PFSK-1 (cell line): ENCODE measurements around the gene FOSL1.

Experiments used
- REST ChIP-seq, 2 experiments: IDR thresholded peaks; 2 replicates each; pipeline versions ENCODE4 v1.6.1 to v1.8.0; 2011 to 2012; ENCODE audit warnings: low read depth in 2 of 2, low read length in 2 of 2, control low read depth in 1 of 2, inconsistent platforms in 1 of 2, mild to moderate bottlenecking in 1 of 2, moderate library complexity in 1 of 2; ENCODE audit not compliant: insufficient read depth in 1 of 2
- TAF1 ChIP-seq: IDR thresholded peaks from 2 replicates; pipeline ENCODE4 v1.6.1; 2012; ENCODE audit warnings: low read length, control low read depth, borderline replicate concordance; ENCODE audit not compliant: insufficient read depth

- TF ChIP-seq REST (IDR thresholded peaks at IDR 0.05; ENCODE audit: insufficient read depth in 1 of 2, low read depth in 2 of 2, low read length in 2 of 2) (no peak), TAF1 (no peak)
Observed at GRCh38 chr11:65880844-65881421, 19.3 kb downstream of the FOSL1 start.
